Mesendoderm (in vitro differentiated cells): ENCODE measurements around the gene OAF.

Source experiments
- DNase-seq: peaks from one replicate; pipeline ENCODE4 v3.0.0; 2013
- H2AK5ac ChIP-seq: 2 replicates; pipeline ENCODE4 v1.6.1; 2013; ENCODE audit warnings: low read length, inconsistent platforms
- H2BK120ac ChIP-seq: 2 replicates; pipeline ENCODE4 v1.6.1; 2013; ENCODE audit warnings: low read depth, mild to moderate bottlenecking, low read length, moderate library complexity, mixed read lengths
- H2BK15ac ChIP-seq: replicated peaks from 2 replicates; pipeline ENCODE4 v1.6.1; 2013; ENCODE audit warnings: low read depth, mild to moderate bottlenecking, moderate library complexity
- H2BK5ac ChIP-seq: 2 replicates; pipeline ENCODE4 v1.6.1; 2013; ENCODE audit warnings: low read length, inconsistent platforms
- H3K18ac ChIP-seq: 2 replicates; pipeline ENCODE4 v1.6.1; 2013; ENCODE audit warnings: mild to moderate bottlenecking, low read length, mixed read lengths
- H3K23ac ChIP-seq: one replicate; pipeline ENCODE4 v1.6.1; 2013; ENCODE audit warnings: low read length
- H3K27ac ChIP-seq: 2 replicates; pipeline ENCODE4 v1.5.1; 2013; ENCODE audit warnings: low read depth, mild to moderate bottlenecking, inconsistent platforms, low read length, moderate library complexity
- H3K27me3 ChIP-seq: 2 replicates; pipeline ENCODE4 v1.6.1; 2013; ENCODE audit warnings: low read length, control low read depth, mild to moderate bottlenecking, inconsistent platforms; ENCODE audit not compliant: insufficient read depth, poor library complexity
- H3K36me3 ChIP-seq: 2 replicates; pipeline ENCODE4 v1.6.1; 2013; ENCODE audit warnings: low read length, inconsistent platforms; ENCODE audit not compliant: control insufficient read depth, insufficient read depth
- H3K4ac ChIP-seq: one replicate; pipeline ENCODE4 v1.6.1; 2013; ENCODE audit warnings: low read depth, mild to moderate bottlenecking, low read length, moderate library complexity
- H3K4me1 ChIP-seq: 2 replicates; pipeline ENCODE4 v1.6.1; 2013; ENCODE audit warnings: low read depth, low read length, inconsistent platforms; ENCODE audit not compliant: control insufficient read depth
- H3K4me2 ChIP-seq: 2 replicates; pipeline ENCODE4 v1.6.1; 2013; ENCODE audit warnings: low read length
- H3K4me3 ChIP-seq: 2 replicates; pipeline ENCODE4 v1.5.1; 2013; ENCODE audit warnings: mild to moderate bottlenecking, low read length
- H3K56ac ChIP-seq: one replicate; pipeline ENCODE4 v1.6.1; 2013; ENCODE audit warnings: low read length
- H3K79me1 ChIP-seq: 2 replicates; pipeline ENCODE4 v1.6.1; 2013; ENCODE audit warnings: low read length, inconsistent platforms
- H3K79me2 ChIP-seq: 2 replicates; pipeline ENCODE4 v1.6.1; 2013; ENCODE audit warnings: mild to moderate bottlenecking, low read length; ENCODE audit not compliant: control insufficient read depth, insufficient read depth
- H3K9ac ChIP-seq: 2 replicates; pipeline ENCODE4 v1.6.1; 2013; ENCODE audit warnings: low read length, inconsistent platforms
- H4K5ac ChIP-seq: one replicate; pipeline ENCODE4 v1.6.1; 2013; ENCODE audit warnings: low read length
- H4K8ac ChIP-seq: one replicate; pipeline ENCODE4 v1.6.1; 2013; ENCODE audit warnings: low read depth, mild to moderate bottlenecking, control low read depth, low read length, moderate library complexity
- WGBS: extraction: QIAGEN DNeasy Blood & Tissue Kit; methylation state at CpG from one replicate; pipeline ENCODE4 v1.1.7; 2013; ENCODE audit warnings: low lambda C conversion rate, missing lambda C conversion rate; ENCODE audit not compliant: insufficient coverage; ENCODE audit errors: extremely low coverage; 5-methylcytosine and 5-hydroxymethylcytosine counted together

OAF gene

GRCh38 chr11:120222916-120223315 lies 12.1 kb downstream of the OAF start:
- no peak overlapping the region for H2AK5ac ChIP-seq
- no peaks in the 10 kb centered on the region for H3K79me2 ChIP-seq
- no peak for DNase-seq
- H3K27me3 ChIP-seq, result no peaks in the 10 kb centered on the region
- H3K36me3 ChIP-seq, result no peaks in the 10 kb centered on the region
- no peak overlapping the region for H3K56ac ChIP-seq
- H4K5ac ChIP-seq, result no peak overlapping the region
- peaks cover 2% of the 10 kb centered on the region for H3K4me1 ChIP-seq
- no peak overlapping the region for H2BK15ac ChIP-seq
- H3K4ac ChIP-seq, result no peak overlapping the region
- no peak overlapping the region for H4K8ac ChIP-seq
- no peak overlapping the region for H3K4me3 ChIP-seq
- no peak overlapping the region for H2BK120ac ChIP-seq
- H3K23ac ChIP-seq, result no peak overlapping the region
- no peak overlapping the region for H3K18ac ChIP-seq
- WGBS, result no CpG with 5 or more reads among the region's 8 CpGs
- no peaks in the 10 kb centered on the region for H3K79me1 ChIP-seq
- no peak overlapping the region for H3K27ac ChIP-seq
- no peak overlapping the region for H2BK5ac ChIP-seq
- H3K4me2 ChIP-seq, result no peak overlapping the region
- H3K9ac ChIP-seq, result no peak overlapping the region

- no peak overlapping the region for H3K23ac ChIP-seq
- no peak overlapping the region for H3K56ac ChIP-seq
- H3K36me3 ChIP-seq, result no peaks in the 10 kb centered on the region
- no peak overlapping the region for H2BK5ac ChIP-seq
- H3K4me1 ChIP-seq, result peaks cover 2% of the 10 kb centered on the region
- H2BK15ac ChIP-seq, result no peak overlapping the region
- no peak overlapping the region for H3K27ac ChIP-seq
- no peak overlapping the region for H3K4ac ChIP-seq
- no peak overlapping the region for H2AK5ac ChIP-seq
- H3K18ac ChIP-seq, result no peak overlapping the region
- no peak overlapping the region for H4K5ac ChIP-seq
- no peak overlapping the region for H2BK120ac ChIP-seq
- no peaks in the 10 kb centered on the region for H3K79me2 ChIP-seq
- H3K4me2 ChIP-seq, result no peak overlapping the region
- H3K27me3 ChIP-seq, result no peaks in the 10 kb centered on the region
- H4K8ac ChIP-seq, result no peak overlapping the region
- H3K4me3 ChIP-seq, result no peak overlapping the region
- H3K79me1 ChIP-seq, result no peaks in the 10 kb centered on the region
- WGBS, result no CpG with 5 or more reads among the region's 1 CpG
- no peak for DNase-seq
- H3K9ac ChIP-seq, result no peak overlapping the region
Observed at GRCh38 chr11:120223793-120224192, 13.0 kb downstream of the OAF start.

- no CpG with 5 or more reads among the region's 6 CpGs for WGBS
- H3K4me2 ChIP-seq, result no peak overlapping the region
- no peak for DNase-seq
Observed at GRCh38 chr11:120224361-120224760, 13.5 kb downstream of the OAF start.

GRCh38 chr11:120224972-120225909 lies 14.4 kb downstream of the OAF start:
- Histone ChIP-seq H3K4me1 (peaks cover 2% of the 10 kb centered on the region), H2BK120ac (no peak overlapping the region)
- DNase-seq, result no peak

More at GRCh38 chr11:120224361-120224760, 13.5 kb downstream of the OAF start:
- Histone ChIP-seq H3K4me1 (peaks cover 2% of the 10 kb centered on the region), H2AK5ac (no peak overlapping the region), H3K56ac (no peak overlapping the region), H3K79me1 (no peaks in the 10 kb centered on the region), H3K18ac (no peak overlapping the region), H3K79me2 (no peaks in the 10 kb centered on the region), H2BK5ac (no peak overlapping the region), H3K4me3 (no peak overlapping the region), H3K9ac (no peak overlapping the region), H2BK15ac (no peak overlapping the region), H3K4ac (no peak overlapping the region), H3K27me3 (no peaks in the 10 kb centered on the region), H4K8ac (no peak overlapping the region), H4K5ac (no peak overlapping the region), H3K23ac (no peak overlapping the region), H3K27ac (no peak overlapping the region), H3K36me3 (no peaks in the 10 kb centered on the region), H2BK120ac (no peak overlapping the region)

GRCh38 chr11:120226242-120226641 lies 15.4 kb downstream of the OAF start:
- Histone ChIP-seq H3K56ac (no peak overlapping the region), H2BK15ac (no peak overlapping the region), H3K79me1 (no peaks in the 10 kb centered on the region), H3K27ac (no peak overlapping the region), H2AK5ac (no peak overlapping the region), H2BK120ac (no peak overlapping the region), H3K4me3 (no peak overlapping the region), H3K4ac (no peak overlapping the region), H3K4me1 (no peaks in the 10 kb centered on the region), H3K36me3 (no peaks in the 10 kb centered on the region), H3K9ac (no peak overlapping the region), H3K27me3 (no peaks in the 10 kb centered on the region), H3K18ac (no peak overlapping the region), H3K4me2 (no peak overlapping the region), H3K79me2 (no peaks in the 10 kb centered on the region), H4K5ac (no peak overlapping the region), H4K8ac (no peak overlapping the region), H2BK5ac (no peak overlapping the region), H3K23ac (no peak overlapping the region)
- no CpG with 5 or more reads among the region's 5 CpGs for WGBS
- DNase-seq, result no peak

More at GRCh38 chr11:120224972-120225909, 14.4 kb downstream of the OAF start:
- Histone ChIP-seq H3K23ac (no peak overlapping the region), H3K79me2 (no peaks in the 10 kb centered on the region), H3K4me3 (no peak overlapping the region), H3K27me3 (no peaks in the 10 kb centered on the region), H3K4me2 (no peak overlapping the region), H2BK5ac (no peak overlapping the region), H4K8ac (no peak overlapping the region), H3K4ac (no peak overlapping the region), H3K18ac (no peak overlapping the region), H3K27ac (no peak overlapping the region), H3K79me1 (no peaks in the 10 kb centered on the region), H3K56ac (peak overlapping the region; percentile 15), H4K5ac (no peak overlapping the region), H3K36me3 (no peaks in the 10 kb centered on the region), H3K9ac (no peak overlapping the region), H2BK15ac (no peak overlapping the region), H2AK5ac (no peak overlapping the region)
- WGBS, result no CpG with 5 or more reads among the region's 22 CpGs
